Heart left ventricle (tissue), 16 donors: ENCODE results near the gene CALU. TPM values are rescaled to one million over a fixed set of nuclear protein-coding genes. Genes with fewer than 3 reads are reported as not detected.

ENCODE experiments used
- ATAC-seq, 4 donors: fragments of 200-7000 bp; cut with Tn5 transposase; one replicate each; pipeline ENCODE4 v1.9.1; 2020 to 2022; ENCODE audit warnings: moderate library complexity in 4 of 4, mild to moderate bottlenecking in 3 of 4, moderate number of reproducible peaks in 1 of 4
- DNase-seq, 5 donors: peaks; one replicate each; pipeline ENCODE4 v3.0.0-alpha.2; 2020
- H3K27ac ChIP-seq, 12 donors: fragments of 200-600 bp; sonication (generic) in 4 of 12; one replicate each; pipeline versions ENCODE4 v1.5.0 to v1.8.0; 2016 to 2022; ENCODE audit warnings: mild to moderate bottlenecking in 2 of 12
- H3K27me3 ChIP-seq, 9 donors: fragments of 200-600 bp; sonication (generic) in 2 of 9; one replicate each; pipeline versions ENCODE4 v1.5.1 to v1.8.0; 2016 to 2022; ENCODE audit warnings: mild to moderate bottlenecking in 3 of 9
- H3K36me3 ChIP-seq, 9 donors: fragments of 200-600 bp; sonication (generic) in 2 of 9; one replicate each; pipeline versions ENCODE4 v1.5.0 to v1.8.0; 2018 to 2022; ENCODE audit warnings: mild to moderate bottlenecking in 2 of 9
- H3K4me1 ChIP-seq, 12 donors: fragments of 200-600 bp; sonication (generic) in 4 of 12; one replicate each; pipeline versions ENCODE4 v1.5.0 to v1.8.0; 2016 to 2022; ENCODE audit warnings: mild to moderate bottlenecking in 3 of 12
- H3K4me3 ChIP-seq, 12 donors: fragments of 200-600 bp; sonication (generic) in 4 of 12; one replicate each; pipeline versions ENCODE4 v1.5.0 to v1.8.0; 2017 to 2022; ENCODE audit warnings: mild to moderate bottlenecking in 9 of 12, moderate library complexity in 4 of 12
- H3K9me3 ChIP-seq, 12 donors: fragments of 200-600 bp; sonication (generic) in 4 of 12; one replicate each; pipeline versions ENCODE4 v1.5.0 to v1.8.0; 2016 to 2022; ENCODE audit warnings: mild to moderate bottlenecking in 1 of 12
- POLR2A ChIP-seq, 2 donors: fragments of 450-650 bp; IDR thresholded peaks; one replicate each; pipeline ENCODE4 v1.6.1; 2017; ENCODE audit warnings: antibody characterized with exemption in 2 of 2, mild to moderate bottlenecking in 2 of 2, moderate library complexity in 2 of 2
- WGBS, 4 donors: extraction: QIAGEN DNeasy Blood & Tissue Kit in 2 of 4; methylation state at CpG; one replicate each; pipeline versions ENCODE4 v1.1.5 to v1.1.7; 2013 to 2018; 5-methylcytosine and 5-hydroxymethylcytosine counted together
- intact Hi-C, 10 donors: fragments of 100-400 bp; cut with DNase I; formaldehyde crosslinking; loops; one replicate each; pipeline versions ENCODE4 v1.11.1 to v1.14.2; 2022
- polyA plus RNA-seq, 2 donors: library from polyadenylated mRNA; stranded (reverse); fragments of 200-250 nt; gene quantifications; one replicate each; pipeline ENCODE4 v1.2.3, GENCODE V29; 2013
- total RNA-seq, 9 donors: library from RNA; depleted of rRNA in 2 of 9; stranded (reverse); fragments of >200 nt in 2 of 9; fragmentation: NEBNext Ultra II Directional in 3 of 9; extraction: Animal tissue kit (Norgen Biotek cat#: 25700) in 3 of 9; gene quantifications; one replicate each; pipeline versions ENCODE4 v1.1.0 to v1.2.4, GENCODE V29; 2016 to 2023
- TF ChIP-seq, protein P1 (sequence below), 12 donors: fragments of 200-600 bp; sonication (generic) in 4 of 12; IDR thresholded peaks; one replicate each; pipeline versions ENCODE4 v1.5.0 to v1.8.0; 2018 to 2022; ENCODE audit warnings: antibody characterized with exemption in 12 of 12, mild to moderate bottlenecking in 5 of 12
- donor health status: ischemic (EF 13 %, LVEDD 7.1; RV severe dilation, severe dysfunction).
- donor health status: healthy with polysubstance abuse.
- donor health status: DM: no; HTN: yes; CAD: no.
- donor health status: DM: no; HTN: no; CAD: no.
- donor health status: ischemic (EF 25% LVEDD 6.9; RV normal size, moderate dysfunction).
- donor health status: ischemic (EF 25% LVEDD 5.7; RV mildly dilated, moderate dysfunction).
- donor health status: healthy.
- donor health status: DM: yes; HTN: yes; CAD: no.
- donor health status: ischemic (EF 35%, LVEDD 5.7; RV mildly dilated, moderate dysfunction).
- donor health status: nonischemic (EF 11% LVEDD 7.7; RV severe dilation, severe dysfunction).
- donor health status: DM: yes; HTN: yes; CAD: no.
- donor health status: PGD.
- donor health status: ischemic (EF 29% LVEDD 5.4; RV normal size, mild dysfunction).
- donor health status: nonischemic (EF 23%, LVEDD 6.1; RV moderate dilation, normal function).

Gene CALU
- total and polyA plus RNA-seq, 11 donors, result 51.4 to 689 (median 257) TPM

DNA sequence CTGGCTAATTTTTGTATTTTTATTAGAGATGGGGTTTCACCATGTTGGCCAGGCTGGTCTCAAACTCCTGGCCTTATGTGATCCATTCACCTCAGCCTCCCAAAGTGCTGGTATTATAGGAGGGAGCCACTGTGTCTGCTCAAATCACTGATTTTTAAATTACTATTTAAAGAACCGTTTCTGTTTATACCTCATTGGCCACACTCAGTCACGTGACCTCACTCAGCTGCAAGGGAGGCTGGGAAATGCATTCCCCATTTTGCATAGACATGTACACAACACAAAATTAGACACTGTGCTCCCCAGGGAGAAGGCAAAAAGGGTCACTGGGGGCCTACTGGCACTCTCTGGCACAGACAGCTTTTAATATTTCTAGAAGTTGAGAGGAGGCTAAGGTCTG, 13.6 kb upstream of the CALU start:
- Histone ChIP-seq H3K36me3 (no peaks in the 10 kb centered on the region), H3K27me3 (no peaks in the 10 kb centered on the region), H3K9me3 (no peaks in the 10 kb centered on the region), H3K4me3 (no peak overlapping the region), H3K4me1 (no peaks in the 10 kb centered on the region), H3K27ac (no peak overlapping the region)
- intact Hi-C loops, result loop anchor here in 1 of 10 donors (5.0 kb wide), 1 partner anchor 157 kb away; no protein-coding TSS in a partner anchor
- DNase-seq, result no peak
- TF ChIP-seq POLR2A (IDR thresholded peaks at IDR 0.05), result no peak
- TF ChIP-seq, protein P1, sequence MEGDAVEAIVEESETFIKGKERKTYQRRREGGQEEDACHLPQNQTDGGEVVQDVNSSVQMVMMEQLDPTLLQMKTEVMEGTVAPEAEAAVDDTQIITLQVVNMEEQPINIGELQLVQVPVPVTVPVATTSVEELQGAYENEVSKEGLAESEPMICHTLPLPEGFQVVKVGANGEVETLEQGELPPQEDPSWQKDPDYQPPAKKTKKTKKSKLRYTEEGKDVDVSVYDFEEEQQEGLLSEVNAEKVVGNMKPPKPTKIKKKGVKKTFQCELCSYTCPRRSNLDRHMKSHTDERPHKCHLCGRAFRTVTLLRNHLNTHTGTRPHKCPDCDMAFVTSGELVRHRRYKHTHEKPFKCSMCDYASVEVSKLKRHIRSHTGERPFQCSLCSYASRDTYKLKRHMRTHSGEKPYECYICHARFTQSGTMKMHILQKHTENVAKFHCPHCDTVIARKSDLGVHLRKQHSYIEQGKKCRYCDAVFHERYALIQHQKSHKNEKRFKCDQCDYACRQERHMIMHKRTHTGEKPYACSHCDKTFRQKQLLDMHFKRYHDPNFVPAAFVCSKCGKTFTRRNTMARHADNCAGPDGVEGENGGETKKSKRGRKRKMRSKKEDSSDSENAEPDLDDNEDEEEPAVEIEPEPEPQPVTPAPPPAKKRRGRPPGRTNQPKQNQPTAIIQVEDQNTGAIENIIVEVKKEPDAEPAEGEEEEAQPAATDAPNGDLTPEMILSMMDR (IDR thresholded peaks at IDR 0.05), result no peak
- WGBS, 4 donors, result 84 to 95% (median 91%) methylated on average over 2 of the region's 2 CpGs
- ATAC-seq, result no peak

DNA sequence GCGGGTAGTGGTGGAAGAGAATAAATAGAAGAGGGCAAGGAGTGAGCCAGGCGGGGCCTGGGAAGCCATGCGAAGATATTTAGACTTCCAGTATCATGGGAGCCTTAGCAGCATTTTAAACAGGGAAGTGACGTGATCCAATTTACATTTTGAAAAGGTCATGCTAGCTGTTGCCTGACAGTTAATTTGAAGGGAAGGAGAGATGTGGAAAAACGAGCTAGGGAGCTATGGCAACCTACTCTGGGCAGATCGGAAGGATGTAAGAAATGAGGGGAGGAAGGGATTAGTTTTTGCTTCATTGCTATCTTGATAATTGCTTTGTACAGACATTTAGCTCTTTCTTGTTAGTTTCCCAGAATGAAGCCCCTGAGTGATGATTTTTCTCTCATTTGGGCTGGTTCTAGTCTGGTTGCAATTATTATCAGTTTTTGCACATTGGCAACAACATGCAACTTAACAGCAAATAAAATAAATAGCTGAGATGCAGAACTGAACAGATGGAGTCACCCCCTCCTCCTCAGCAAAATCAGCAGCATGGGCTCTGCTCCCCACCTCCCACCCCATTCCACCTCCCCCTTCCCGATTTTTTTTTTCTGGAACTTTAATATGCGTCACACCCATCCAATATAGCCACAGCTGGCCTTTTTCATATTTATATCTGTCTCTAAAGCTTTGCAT, 13.0 kb upstream of the CALU start:
- no peaks in the 10 kb centered on the region for H3K36me3 ChIP-seq
- 71 to 82% (median 77%) methylated on average over 8 of the region's 8 CpGs for WGBS, 4 donors
- intact Hi-C loops, result loop anchor here in 1 of 10 donors (5.0 kb wide), 1 partner anchor 156 kb away; no protein-coding TSS in a partner anchor
- no peak overlapping the region for H3K4me3 ChIP-seq
- DNase-seq, result no peak
- H3K27ac ChIP-seq, result no peak overlapping the region
- H3K9me3 ChIP-seq, result no peaks in the 10 kb centered on the region
- TF ChIP-seq, protein P1 (IDR thresholded peaks at IDR 0.05), result no peak
- no peak for TF ChIP-seq POLR2A (IDR thresholded peaks at IDR 0.05)
- no peak for ATAC-seq
- no peaks in the 10 kb centered on the region for H3K27me3 ChIP-seq
- no peaks in the 10 kb centered on the region for H3K4me1 ChIP-seq

DNA sequence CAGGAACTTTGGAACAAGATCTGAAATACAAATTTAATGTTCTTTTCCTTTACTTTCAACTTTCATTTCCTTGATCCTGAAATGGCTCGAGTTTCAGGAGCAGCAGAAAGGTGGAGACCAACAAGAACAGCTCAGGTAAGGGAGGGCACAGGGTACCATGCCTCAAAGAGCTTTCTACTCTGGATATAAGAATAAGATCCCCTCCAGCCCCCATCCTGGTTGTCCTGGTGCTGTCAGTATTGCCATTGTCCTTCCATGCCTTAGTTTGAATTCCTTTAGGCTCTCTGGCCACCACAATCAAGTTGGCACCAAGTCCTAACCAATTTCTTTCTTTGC, 12.5 kb upstream of the CALU start:
- H3K27ac ChIP-seq, result no peak overlapping the region
- intact Hi-C loops, result loop anchor here in 1 of 10 donors (5.0 kb wide), 1 partner anchor 156 kb away; no protein-coding TSS in a partner anchor
- no peak for TF ChIP-seq POLR2A (IDR thresholded peaks at IDR 0.05)
- TF ChIP-seq, protein P1 (IDR thresholded peaks at IDR 0.05), result no peak
- ATAC-seq, result no peak
- WGBS, 4 donors, result 44 to 64% (median 52%) methylated on average over 1 of the region's 1 CpG
- no peak for DNase-seq
- no peaks in the 10 kb centered on the region for H3K27me3 ChIP-seq
- H3K36me3 ChIP-seq, result no peaks in the 10 kb centered on the region
- no peaks in the 10 kb centered on the region for H3K9me3 ChIP-seq
- H3K4me1 ChIP-seq, result no peaks in the 10 kb centered on the region
- no peak overlapping the region for H3K4me3 ChIP-seq

DNA sequence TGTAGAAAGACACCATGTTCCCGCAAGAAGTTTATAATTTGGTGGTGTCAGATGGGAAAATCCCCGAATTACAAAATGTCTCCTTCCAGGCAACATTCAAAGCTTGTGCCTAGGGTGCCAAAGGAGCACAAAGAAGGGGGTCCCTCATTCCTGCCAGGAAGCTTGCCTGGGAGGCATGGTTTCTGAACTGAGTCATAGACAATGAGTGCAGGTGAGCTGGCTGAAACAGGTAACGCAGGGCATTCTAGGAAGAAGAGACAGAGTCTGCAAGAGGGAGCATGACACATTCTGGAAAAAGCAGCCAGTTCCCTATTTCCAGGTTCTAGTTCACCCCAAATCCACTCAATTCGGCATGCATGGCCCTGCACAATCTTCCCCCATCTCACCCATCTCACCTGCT, 11.9 kb upstream of the CALU start:
- no peaks in the 10 kb centered on the region for H3K4me1 ChIP-seq
- no peak for ATAC-seq
- H3K27ac ChIP-seq, result no peak overlapping the region
- DNase-seq, result no peak
- no peak for TF ChIP-seq POLR2A (IDR thresholded peaks at IDR 0.05)
- TF ChIP-seq, protein P1 (IDR thresholded peaks at IDR 0.05), result no peak
- no peaks in the 10 kb centered on the region for H3K9me3 ChIP-seq
- no peaks in the 10 kb centered on the region for H3K36me3 ChIP-seq
- H3K27me3 ChIP-seq, result no peaks in the 10 kb centered on the region
- no peak overlapping the region for H3K4me3 ChIP-seq
- intact Hi-C loops, result loop anchor here in 1 of 10 donors (5.0 kb wide), 1 partner anchor 155 kb away; no protein-coding TSS in a partner anchor
- 94 to 96% (median 94%) methylated on average over 4 of the region's 4 CpGs for WGBS, 4 donors
